ENCODE results near the gene DHX40.

GRCh38 chr17:59647288-59647687 lies 81.9 kb downstream of the DHX40 start:
- TF ChIP-seq EP300 (IDR thresholded peaks at IDR 0.05) (no peak), POLR2A (IDR thresholded peaks at IDR 0.05; ENCODE audit: low read depth) (no peak), CTCF (IDR thresholded peaks at IDR 0.05) (no peak)
